Testis (tissue), 3 donors: ENCODE data around the gene PNCK. TPM values are rescaled to one million over a fixed set of nuclear protein-coding genes. Genes with fewer than 3 reads are reported as not detected.

Source experiments
- DNase-seq: peaks from one replicate; pipeline ENCODE4 v3.0.0-alpha.2; 2019
- H3K27ac ChIP-seq, 2 donors: fragments of 200-600 bp; sonication (generic); one replicate each; pipeline ENCODE4 v1.5.1; 2019
- H3K27me3 ChIP-seq: fragments of 200-600 bp; sonication (generic); one replicate; pipeline ENCODE4 v1.5.1; 2019
- H3K36me3 ChIP-seq: fragments of 200-600 bp; sonication (generic); one replicate; pipeline ENCODE4 v1.5.1; 2017; ENCODE audit warnings: low read depth; ENCODE audit errors: missing control alignments
- H3K4me1 ChIP-seq: fragments of 200-600 bp; sonication (generic); one replicate; pipeline ENCODE4 v1.5.1; 2019
- H3K4me3 ChIP-seq, 2 donors: fragments of 200-600 bp; sonication (generic); one replicate each; pipeline ENCODE4 v1.5.1; 2017 to 2019
- H3K9me3 ChIP-seq: fragments of 200-600 bp; sonication (generic); one replicate; pipeline ENCODE4 v1.5.1; 2017
- CTCF ChIP-seq, 3 experiments: fragments of 450-650 bp in 2 of 3; fragments of 200-600 bp in 1 of 3; sonication (generic) in 1 of 3; IDR thresholded peaks; one replicate each; pipeline ENCODE4 v1.5.1; 2016 to 2019; ENCODE audit warnings: antibody characterized with exemption in 3 of 3, mild to moderate bottlenecking in 2 of 3, moderate library complexity in 1 of 3
- POLR2A ChIP-seq: fragments of 450-650 bp; IDR thresholded peaks from one replicate; pipeline ENCODE4 v1.6.1; 2017; ENCODE audit warnings: antibody characterized with exemption, mild to moderate bottlenecking, moderate library complexity
- WGBS, 2 donors: methylation state at CpG; one replicate each; pipeline ENCODE4 v1.1.5; 2018; 5-methylcytosine and 5-hydroxymethylcytosine counted together
- intact Hi-C: fragments of 100-400 bp; cut with DNase I; formaldehyde crosslinking; loops from one replicate; pipeline ENCODE4 v1.15.1; 2023; ENCODE audit warnings: low total_unique reads
- polyA plus RNA-seq: library from polyadenylated mRNA; stranded (reverse); fragments of 350-450 nt; fragmentation: Illumina TruSeq; extraction: RNeasy Lipid Tissue Mini Kit (QIAGEN cat#74804); gene quantifications from one replicate; pipeline ENCODE4 v1.2.3, GENCODE V29; 2014; ENCODE audit warnings: low read depth, low replicate concordance; ENCODE audit not compliant: insufficient read depth
- total RNA-seq, 2 donors: library from RNA; depleted of rRNA; stranded (reverse); fragments of >200 nt; gene quantifications; one replicate each; pipeline ENCODE4 v1.2.3, GENCODE V29; 2016

Gene PNCK
- total and polyA plus RNA-seq, 3 donors from 2014 or later, result 19.9 to 51.5 (median 41.0) TPM

GRCh38 chrX:153641627-153642026 is 32.0 kb downstream of the PNCK start:
- H3K27ac ChIP-seq, result no peak overlapping the region
- peak overlapping the region in 1 of 2 donors; percentile 20 for H3K4me3 ChIP-seq
- no peaks in the 10 kb centered on the region for H3K36me3 ChIP-seq
- no peaks in the 10 kb centered on the region for H3K4me1 ChIP-seq
- DNase-seq, result no peak
- 13 to 31% methylated on average over 5 to 6 of the region's 8 CpGs for WGBS, 2 donors
- TF ChIP-seq POLR2A (no peak), CTCF (IDR thresholded peaks at IDR 0.05) (no peak)
- intact Hi-C loops, result no loop called here
- H3K27me3 ChIP-seq, result no peaks in the 10 kb centered on the region
- no peaks in the 10 kb centered on the region for H3K9me3 ChIP-seq

GRCh38 chrX:153640736-153641575 is 32.7 kb downstream of the PNCK start:
- H3K4me1 ChIP-seq, result no peaks in the 10 kb centered on the region
- no peaks in the 10 kb centered on the region for H3K36me3 ChIP-seq
- no peaks in the 10 kb centered on the region for H3K9me3 ChIP-seq
- no peaks in the 10 kb centered on the region for H3K27me3 ChIP-seq
- no peak overlapping the region for H3K4me3 ChIP-seq
- H3K27ac ChIP-seq, result no peak overlapping the region
- TF ChIP-seq POLR2A (no peak), CTCF (IDR thresholded peaks at IDR 0.05) (no peak)
- intact Hi-C loops, result no loop called here
- DNase-seq, result no peak
- WGBS, 2 donors, result 79 to 80% methylated on average over 2 to 22 of the region's 26 CpGs

GRCh38 chrX:153640045-153640686 is 33.4 kb downstream of the PNCK start:
- Histone ChIP-seq H3K27me3 (no peaks in the 10 kb centered on the region), H3K36me3 (no peaks in the 10 kb centered on the region), H3K4me3 (no peak overlapping the region), H3K4me1 (no peaks in the 10 kb centered on the region), H3K9me3 (no peaks in the 10 kb centered on the region), H3K27ac (no peak overlapping the region)
- no peak for TF ChIP-seq POLR2A
- no peak for TF ChIP-seq CTCF (IDR thresholded peaks at IDR 0.05)
- 88 to 93% methylated on average over 5 to 20 of the region's 23 CpGs for WGBS, 2 donors
- intact Hi-C loops, result no loop called here
- DNase-seq, result no peak

- H3K36me3 ChIP-seq, result no peaks in the 10 kb centered on the region
- H3K27ac ChIP-seq, result no peak overlapping the region
- H3K4me3 ChIP-seq, result no peak overlapping the region
- WGBS, 2 donors, result 84 to 95% methylated on average over 9 to 21 of the region's 28 CpGs
- no peaks in the 10 kb centered on the region for H3K4me1 ChIP-seq
- DNase-seq, result no peak
- TF ChIP-seq CTCF (IDR thresholded peaks at IDR 0.05), result no peak
- TF ChIP-seq POLR2A, result no peak
- no peaks in the 10 kb centered on the region for H3K27me3 ChIP-seq
- no peaks in the 10 kb centered on the region for H3K9me3 ChIP-seq
- intact Hi-C loops, result no loop called here
These were observed 34.2 kb downstream of the PNCK start for GRCh38 chrX:153639177-153640044.
